Gastroesophageal sphincter (tissue), 4 donors: Measurements from ENCODE around the gene KRT15. TPM values are rescaled to one million over a fixed set of nuclear protein-coding genes. Genes with fewer than 3 reads are reported as not detected.

Source experiments
- ATAC-seq: fragments of 150-250 bp; one replicate; pipeline ENCODE4 v1.9.1; 2016; ENCODE audit warnings: mild to moderate bottlenecking, moderate library complexity
- H3K27ac ChIP-seq, 4 donors: fragments of 200-600 bp; sonication (generic) in 3 of 4; 1 replicate in 3 of 4; 2 replicates in 1 of 4; pipeline ENCODE4 v1.5.1; 2016 to 2019
- H3K27me3 ChIP-seq: fragments of 200-600 bp; sonication (generic); one replicate; pipeline ENCODE4 v1.5.1; 2019
- H3K36me3 ChIP-seq, 2 donors: fragments of 200-600 bp; sonication (generic); one replicate each; pipeline ENCODE4 v1.5.1; 2019; ENCODE audit warnings: control low read depth in 1 of 2
- H3K4me1 ChIP-seq, 3 donors: fragments of 200-600 bp; sonication (generic); 1 replicate in 2 of 3; 2 replicates in 1 of 3; pipeline ENCODE4 v1.5.1; 2016 to 2019; ENCODE audit warnings: control low read depth in 2 of 3
- H3K4me3 ChIP-seq, 2 donors: fragments of 200-600 bp; sonication (generic); one replicate each; pipeline ENCODE4 v1.5.1; 2019; ENCODE audit warnings: mild to moderate bottlenecking in 1 of 2, moderate library complexity in 1 of 2
- H3K9me3 ChIP-seq, 3 donors: fragments of 200-600 bp; sonication (generic); one replicate each; pipeline ENCODE4 v1.5.1; 2017 to 2019; ENCODE audit warnings: control low read depth in 2 of 3
- EP300 ChIP-seq: sonication (generic); formaldehyde crosslinking; IDR thresholded peaks from one replicate; pipeline ENCODE4 v1.6.1; 2017; ENCODE audit warnings: antibody characterized with exemption, mild to moderate bottlenecking
- POLR2A ChIP-seq, 2 donors: fragments of 450-650 bp; IDR thresholded peaks; one replicate each; pipeline ENCODE4 v1.6.1; 2017; ENCODE audit warnings: antibody characterized with exemption in 2 of 2, mild to moderate bottlenecking in 2 of 2, moderate library complexity in 1 of 2
- POLR2AphosphoS5 ChIP-seq: sonication (generic); formaldehyde crosslinking; IDR thresholded peaks from one replicate; pipeline ENCODE4 v1.6.1; 2017; ENCODE audit warnings: antibody characterized with exemption
- WGBS, 2 donors: methylation state at CpG; one replicate each; pipeline ENCODE4 v1.1.5; 2018; ENCODE audit warnings: low coverage in 1 of 2; 5-methylcytosine and 5-hydroxymethylcytosine counted together
- total RNA-seq, 4 donors: library from RNA; depleted of rRNA; stranded (reverse); fragments of >200 nt; gene quantifications; one replicate each; pipeline ENCODE4 v1.1.0, GENCODE V29; 2016
- TF ChIP-seq, protein P1 (sequence below), 4 experiments: fragments of 200-600 bp in 2 of 4; fragments of 450-650 bp in 2 of 4; sonication (generic) in 1 of 4; IDR thresholded peaks; one replicate each; pipeline ENCODE4 v1.5.1; 2017 to 2019; ENCODE audit warnings: antibody characterized with exemption in 4 of 4, mild to moderate bottlenecking in 2 of 4, moderate library complexity in 2 of 4

The KRT15 gene
- total RNA-seq, 4 donors from 2014 or later: 1.2 to 129 (median 4.2) TPM

DNA sequence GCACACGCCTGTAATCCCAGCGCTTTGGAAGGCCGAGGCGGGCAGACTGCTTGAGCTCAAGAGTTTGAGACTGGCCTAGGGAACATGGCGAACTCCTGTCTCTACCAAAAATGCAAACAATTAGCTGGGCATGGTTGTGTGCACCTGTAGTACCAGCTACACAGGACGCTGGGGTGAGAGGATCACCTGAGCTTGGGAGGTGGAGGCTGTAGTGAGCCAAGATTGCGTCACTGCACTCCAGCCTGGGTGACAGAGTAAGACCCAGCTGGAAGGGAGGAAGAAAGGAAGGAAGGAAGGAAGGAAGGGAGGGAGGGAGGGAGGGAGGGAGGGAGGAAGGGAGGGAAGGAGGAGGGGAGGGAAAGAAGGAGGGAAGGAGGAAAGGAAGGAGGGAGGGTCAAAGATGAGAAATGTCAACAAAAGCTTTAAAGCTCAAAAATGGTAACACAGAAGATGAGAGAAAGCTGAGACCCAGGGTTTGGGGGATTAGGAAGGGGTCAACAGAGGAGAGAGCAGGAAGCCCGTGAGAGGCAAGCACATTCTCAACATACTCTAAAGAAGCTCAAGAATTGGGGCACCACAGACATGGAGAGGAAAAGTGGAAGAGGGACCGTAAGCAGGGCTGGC, 14.4 kb upstream of the KRT15 start:
- Histone ChIP-seq H3K4me3 (no peak overlapping the region), H3K36me3 (no peaks in the 10 kb centered on the region), H3K9me3 (no peaks in the 10 kb centered on the region), H3K27me3 (peaks cover 71% of the 10 kb centered on the region), H3K4me1 (peaks cover 0 to 5% (median 4%) of the 10 kb centered on the region in 3 donors), H3K27ac (no peak overlapping the region)
- WGBS, 2 donors: 80 to 86% methylated on average over 6 of the region's 9 CpGs
- ATAC-seq: no peak
- no peak for TF ChIP-seq POLR2A (IDR thresholded peaks at IDR 0.05)
- no peak for TF ChIP-seq EP300
- TF ChIP-seq, protein P1, sequence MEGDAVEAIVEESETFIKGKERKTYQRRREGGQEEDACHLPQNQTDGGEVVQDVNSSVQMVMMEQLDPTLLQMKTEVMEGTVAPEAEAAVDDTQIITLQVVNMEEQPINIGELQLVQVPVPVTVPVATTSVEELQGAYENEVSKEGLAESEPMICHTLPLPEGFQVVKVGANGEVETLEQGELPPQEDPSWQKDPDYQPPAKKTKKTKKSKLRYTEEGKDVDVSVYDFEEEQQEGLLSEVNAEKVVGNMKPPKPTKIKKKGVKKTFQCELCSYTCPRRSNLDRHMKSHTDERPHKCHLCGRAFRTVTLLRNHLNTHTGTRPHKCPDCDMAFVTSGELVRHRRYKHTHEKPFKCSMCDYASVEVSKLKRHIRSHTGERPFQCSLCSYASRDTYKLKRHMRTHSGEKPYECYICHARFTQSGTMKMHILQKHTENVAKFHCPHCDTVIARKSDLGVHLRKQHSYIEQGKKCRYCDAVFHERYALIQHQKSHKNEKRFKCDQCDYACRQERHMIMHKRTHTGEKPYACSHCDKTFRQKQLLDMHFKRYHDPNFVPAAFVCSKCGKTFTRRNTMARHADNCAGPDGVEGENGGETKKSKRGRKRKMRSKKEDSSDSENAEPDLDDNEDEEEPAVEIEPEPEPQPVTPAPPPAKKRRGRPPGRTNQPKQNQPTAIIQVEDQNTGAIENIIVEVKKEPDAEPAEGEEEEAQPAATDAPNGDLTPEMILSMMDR (IDR thresholded peaks at IDR 0.05): no peak
- TF ChIP-seq POLR2AphosphoS5: no peak

DNA sequence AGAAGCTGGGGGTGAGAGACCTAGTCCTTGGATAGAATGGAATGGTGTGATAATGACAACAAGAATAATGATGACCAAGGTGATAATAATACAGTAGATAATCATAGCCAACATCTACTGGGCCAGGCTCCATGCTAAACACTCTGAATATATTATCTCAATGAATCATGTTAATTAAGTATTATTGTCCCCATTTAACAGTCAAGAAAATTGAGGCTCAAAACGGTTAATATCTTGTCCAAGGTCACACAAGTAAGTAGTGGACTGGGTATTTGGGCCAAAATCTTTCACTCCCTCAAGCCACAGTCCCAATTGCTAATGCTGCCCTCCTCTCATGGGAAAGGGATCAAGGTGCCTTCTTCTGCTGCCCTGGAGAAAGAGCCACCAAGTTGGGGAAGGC, 13.3 kb upstream of the KRT15 start:
- no peak for ATAC-seq
- peaks cover 82% of the 10 kb centered on the region for H3K27me3 ChIP-seq

GRCh38 chr17:41530062-41531048, 11.7 kb upstream of the KRT15 start:
- no peak for TF ChIP-seq EP300
- TF ChIP-seq POLR2AphosphoS5: no peak
- TF ChIP-seq, protein P1 (IDR thresholded peaks at IDR 0.05): no peak
- no peak for TF ChIP-seq POLR2A (IDR thresholded peaks at IDR 0.05)
- no peak overlapping the region for H3K27ac ChIP-seq
- H3K27me3 ChIP-seq: peaks cover 84% of the 10 kb centered on the region
- H3K4me3 ChIP-seq: no peak overlapping the region
- 70 to 80% methylated on average over 1 to 2 of the region's 8 CpGs for WGBS, 2 donors
- H3K9me3 ChIP-seq: no peaks in the 10 kb centered on the region
- peaks cover 0 to 13% (median 9%) of the 10 kb centered on the region in 3 donors for H3K4me1 ChIP-seq
- ATAC-seq: no peak
- H3K36me3 ChIP-seq: no peaks in the 10 kb centered on the region

More for the DNA sequence above, 13.3 kb upstream of the KRT15 start:
- no peak overlapping the region for H3K4me3 ChIP-seq
- H3K9me3 ChIP-seq: no peaks in the 10 kb centered on the region
- TF ChIP-seq EP300: no peak
- TF ChIP-seq POLR2A (IDR thresholded peaks at IDR 0.05): no peak
- no peak for TF ChIP-seq POLR2AphosphoS5
- TF ChIP-seq, protein P1 (IDR thresholded peaks at IDR 0.05): no peak
- WGBS, 2 donors: 60 to 67% methylated on average over 1 of the region's 1 CpG
- no peak overlapping the region for H3K27ac ChIP-seq
- peaks cover 0 to 13% (median 9%) of the 10 kb centered on the region in 3 donors for H3K4me1 ChIP-seq
- H3K36me3 ChIP-seq: no peaks in the 10 kb centered on the region

GRCh38 chr17:41529491-41529915, 10.8 kb upstream of the KRT15 start:
- TF ChIP-seq POLR2A (IDR thresholded peaks at IDR 0.05): no peak
- no peak for TF ChIP-seq POLR2AphosphoS5
- no peak for TF ChIP-seq EP300
- TF ChIP-seq, protein P1 (IDR thresholded peaks at IDR 0.05): no peak
- Histone ChIP-seq H3K9me3 (no peaks in the 10 kb centered on the region), H3K36me3 (no peaks in the 10 kb centered on the region), H3K4me3 (no peak overlapping the region), H3K4me1 (peaks cover 0 to 13% (median 9%) of the 10 kb centered on the region in 3 donors), H3K27ac (no peak overlapping the region), H3K27me3 (peaks cover 80% of the 10 kb centered on the region)
- no peak for ATAC-seq
- no CpG with 5 or more reads among the region's 5 CpGs for WGBS, 2 donors
